ENCODE results near the gene DAPK1. TPM values are rescaled to one million over a fixed set of nuclear protein-coding genes. Genes with fewer than 3 reads are reported as not detected.

Gene DAPK1
- total RNA-seq, 1 donor from 2014 or later = 35.1 TPM

- Histone ChIP-seq H3K9ac (ENCODE audit: low read length) (no peak overlapping the region), H2AFZ (ENCODE audit: low read depth, low read length) (no peak overlapping the region), H3K4me3 (ENCODE audit: insufficient read depth, low read depth, low read length) (no peak overlapping the region), H3K4me1 (ENCODE audit: insufficient read depth, low read length) (peaks cover 3% of the 10 kb centered on the region), H3K36me3 (ENCODE audit: insufficient read depth, low read length) (no peaks in the 10 kb centered on the region), H3K27me3 (ENCODE audit: insufficient read depth, low read length) (peaks cover 5% of the 10 kb centered on the region), H3K79me2 (ENCODE audit: insufficient read depth, low read length) (peaks cover 18% of the 10 kb centered on the region), H3K4me2 (ENCODE audit: low read length) (no peak overlapping the region), H3K9me3 (ENCODE audit: insufficient read depth, low read depth, low read length) (no peaks in the 10 kb centered on the region), H3K27ac (ENCODE audit: low read depth, low read length) (no peak overlapping the region), H4K20me1 (ENCODE audit: insufficient read depth, low read length) (no peaks in the 10 kb centered on the region)
- no peak for TF ChIP-seq EZH2 (IDR thresholded peaks at IDR 0.05; ENCODE audit: insufficient read depth, low read length)
- no peak for TF ChIP-seq CTCF (IDR thresholded peaks at IDR 0.05; ENCODE audit: insufficient read depth, low read depth, low read length)
- H3K36me3 Mint-ChIP-seq (ENCODE audit: low read depth, unreplicated experiment) = peaks cover 8% of the 10 kb centered on the region
- H3K4me3 Mint-ChIP-seq (ENCODE audit: unreplicated experiment) = no peak overlapping the region
- peaks cover 6% of the 10 kb centered on the region for H3K4me1 Mint-ChIP-seq (ENCODE audit: low read depth, unreplicated experiment)
- H3K9me3 Mint-ChIP-seq (ENCODE audit: unreplicated experiment) = no peaks in the 10 kb centered on the region
- no peak overlapping the region for H3K27ac Mint-ChIP-seq (ENCODE audit: unreplicated experiment)
- H3K27me3 Mint-ChIP-seq (ENCODE audit: low read depth, unreplicated experiment) = no peaks in the 10 kb centered on the region
- DNase-seq (ENCODE audit: low read depth) (no peak), FAIRE-seq (no peak)
These were observed 4.1 kb downstream of the DAPK1 start for GRCh38 chr9:87501806-87502205.

- no peaks in the 10 kb centered on the region for H3K9me3 Mint-ChIP-seq (ENCODE audit: unreplicated experiment)
- peaks cover 12% of the 10 kb centered on the region for H3K36me3 Mint-ChIP-seq (ENCODE audit: low read depth, unreplicated experiment)
- H3K27ac ChIP-seq (ENCODE audit: low read depth, low read length) = no peak overlapping the region
- FAIRE-seq = no peak
- H3K27ac Mint-ChIP-seq (ENCODE audit: unreplicated experiment) = no peak overlapping the region
- no peak for DNase-seq (ENCODE audit: low read depth)
- H3K4me2 ChIP-seq (ENCODE audit: low read length) = no peak overlapping the region
- H3K4me3 Mint-ChIP-seq (ENCODE audit: unreplicated experiment) = no peak overlapping the region
- peaks cover 6% of the 10 kb centered on the region for H3K4me1 Mint-ChIP-seq (ENCODE audit: low read depth, unreplicated experiment)
- H3K36me3 ChIP-seq (ENCODE audit: insufficient read depth, low read length) = no peaks in the 10 kb centered on the region
- no peak overlapping the region for H3K9ac ChIP-seq (ENCODE audit: low read length)
- no peaks in the 10 kb centered on the region for H3K27me3 Mint-ChIP-seq (ENCODE audit: low read depth, unreplicated experiment)
- peaks cover 18% of the 10 kb centered on the region for H3K79me2 ChIP-seq (ENCODE audit: insufficient read depth, low read length)
- no peaks in the 10 kb centered on the region for H4K20me1 ChIP-seq (ENCODE audit: insufficient read depth, low read length)
- H3K27me3 ChIP-seq (ENCODE audit: insufficient read depth, low read length) = no peaks in the 10 kb centered on the region
- H3K9me3 ChIP-seq (ENCODE audit: insufficient read depth, low read depth, low read length) = no peaks in the 10 kb centered on the region
- H3K4me3 ChIP-seq (ENCODE audit: insufficient read depth, low read depth, low read length) = no peak overlapping the region
- H3K4me1 ChIP-seq (ENCODE audit: insufficient read depth, low read length) = no peaks in the 10 kb centered on the region
- H2AFZ ChIP-seq (ENCODE audit: low read depth, low read length) = no peak overlapping the region
- TF ChIP-seq EZH2 (IDR thresholded peaks at IDR 0.05; ENCODE audit: insufficient read depth, low read length) (no peak), CTCF (IDR thresholded peaks at IDR 0.05; ENCODE audit: insufficient read depth, low read depth, low read length) (no peak)
These were observed 4.9 kb downstream of the DAPK1 start for GRCh38 chr9:87502391-87503221.

- H3K36me3 ChIP-seq (ENCODE audit: insufficient read depth, low read length) = no peaks in the 10 kb centered on the region
- no peak overlapping the region for H3K9ac ChIP-seq (ENCODE audit: low read length)
- TF ChIP-seq CTCF (IDR thresholded peaks at IDR 0.05; ENCODE audit: insufficient read depth, low read depth, low read length) (no peak), EZH2 (IDR thresholded peaks at IDR 0.05; ENCODE audit: insufficient read depth, low read length) (no peak)
- H3K79me2 ChIP-seq (ENCODE audit: insufficient read depth, low read length) = peaks cover 18% of the 10 kb centered on the region
- no peaks in the 10 kb centered on the region for H4K20me1 ChIP-seq (ENCODE audit: insufficient read depth, low read length)
- no peak overlapping the region for H3K27ac ChIP-seq (ENCODE audit: low read depth, low read length)
- no peak overlapping the region for H3K4me3 Mint-ChIP-seq (ENCODE audit: unreplicated experiment)
- H3K27me3 ChIP-seq (ENCODE audit: insufficient read depth, low read length) = no peaks in the 10 kb centered on the region
- peaks cover 6% of the 10 kb centered on the region for H3K4me1 Mint-ChIP-seq (ENCODE audit: low read depth, unreplicated experiment)
- H3K9me3 ChIP-seq (ENCODE audit: insufficient read depth, low read depth, low read length) = no peaks in the 10 kb centered on the region
- no peaks in the 10 kb centered on the region for H3K27me3 Mint-ChIP-seq (ENCODE audit: low read depth, unreplicated experiment)
- FAIRE-seq = no peak
- H3K4me3 ChIP-seq (ENCODE audit: insufficient read depth, low read depth, low read length) = no peak overlapping the region
- no peaks in the 10 kb centered on the region for H3K4me1 ChIP-seq (ENCODE audit: insufficient read depth, low read length)
- H3K36me3 Mint-ChIP-seq (ENCODE audit: low read depth, unreplicated experiment) = peaks cover 13% of the 10 kb centered on the region
- H3K27ac Mint-ChIP-seq (ENCODE audit: unreplicated experiment) = no peak overlapping the region
- no peak for DNase-seq (ENCODE audit: low read depth)
- no peak overlapping the region for H2AFZ ChIP-seq (ENCODE audit: low read depth, low read length)
- no peaks in the 10 kb centered on the region for H3K9me3 Mint-ChIP-seq (ENCODE audit: unreplicated experiment)
- no peak overlapping the region for H3K4me2 ChIP-seq (ENCODE audit: low read length)
These were observed 5.8 kb downstream of the DAPK1 start for GRCh38 chr9:87503430-87503829.
